ENCODE results near the gene SLC25A19. TPM values are rescaled to one million over a fixed set of nuclear protein-coding genes. Genes with fewer than 3 reads are reported as not detected.

Gene SLC25A19
- polyA plus RNA-seq, 1 experiment, result 3.5 TPM

GRCh38 chr17:75331671-75332070 is 42.4 kb upstream of the SLC25A19 start:
- POLR2A ChIA-PET, result interaction anchor here (1.1 kb wide), 1 partner anchor 61 kb away, joined by 3 read pairs; the partner anchor contains the start of gene MIF4GD
- H3K4me3 ChIP-seq (ENCODE audit: low read depth, low read length), result no peak overlapping the region
- CTCF ChIA-PET, result interaction anchor here (0.5 to 1.6 kb wide), 2 partner anchors 9 to 145 kb away, joined by 3 to 9 read pairs; no protein-coding TSS in a partner anchor
- no peak overlapping the region for H3K27ac ChIP-seq (ENCODE audit: low read depth, low read length)
- TF ChIP-seq CTCF (IDR thresholded peaks at IDR 0.05; ENCODE audit: low read depth, low read length), result no peak
- no peaks in the 10 kb centered on the region for H3K9me3 ChIP-seq (ENCODE audit: control insufficient read depth, insufficient read depth, low read length)
- H3K27me3 ChIP-seq (ENCODE audit: control insufficient read depth, insufficient read depth, low read length), result no peaks in the 10 kb centered on the region
- DNase-seq (ENCODE audit: low read depth, low spot score), result no peak

GRCh38 chr17:75327757-75328156 is 38.5 kb upstream of the SLC25A19 start:
- POLR2A ChIA-PET, result no interaction called here
- no peak for TF ChIP-seq CTCF (IDR thresholded peaks at IDR 0.05; ENCODE audit: low read depth, low read length)
- Histone ChIP-seq H3K9me3 (ENCODE audit: control insufficient read depth, insufficient read depth, low read length) (no peaks in the 10 kb centered on the region), H3K27me3 (ENCODE audit: control insufficient read depth, insufficient read depth, low read length) (no peaks in the 10 kb centered on the region), H3K27ac (ENCODE audit: low read depth, low read length) (no peak overlapping the region), H3K4me3 (ENCODE audit: low read depth, low read length) (no peak overlapping the region)
- CTCF ChIA-PET, result no interaction called here
- DNase-seq (ENCODE audit: low read depth, low spot score), result no peak

GRCh38 chr17:75326226-75326848 is 37.1 kb upstream of the SLC25A19 start:
- no peak for TF ChIP-seq CTCF (IDR thresholded peaks at IDR 0.05; ENCODE audit: low read depth, low read length)
- ChIA-PET POLR2A (interaction anchor here (1.1 kb wide), 1 partner anchor 80 kb away, joined by 3 read pairs; no protein-coding TSS in a partner anchor), CTCF (interaction anchor here (0.6 to 1.3 kb wide), 4 partner anchors 9 to 86 kb away, joined by 3 to 7 read pairs (median 4); partner anchors contain the start of gene GRB2)
- H3K27me3 ChIP-seq (ENCODE audit: control insufficient read depth, insufficient read depth, low read length), result no peaks in the 10 kb centered on the region
- no peak overlapping the region for H3K4me3 ChIP-seq (ENCODE audit: low read depth, low read length)
- H3K9me3 ChIP-seq (ENCODE audit: control insufficient read depth, insufficient read depth, low read length), result no peaks in the 10 kb centered on the region
- DNase-seq (ENCODE audit: low read depth, low spot score), result no peak
- H3K27ac ChIP-seq (ENCODE audit: low read depth, low read length), result peak overlapping the region; percentile 31

- POLR2A ChIA-PET, result no interaction called here
- CTCF ChIA-PET, result interaction anchor here (0.6 to 1.3 kb wide), 3 partner anchors 10 to 1203 kb away, joined by 3 to 6 read pairs (median 3); no protein-coding TSS in a partner anchor
- H3K4me3 ChIP-seq (ENCODE audit: low read depth, low read length), result no peak overlapping the region
- peak overlapping the region; percentile 31 for H3K27ac ChIP-seq (ENCODE audit: low read depth, low read length)
- H3K9me3 ChIP-seq (ENCODE audit: control insufficient read depth, insufficient read depth, low read length), result no peaks in the 10 kb centered on the region
- TF ChIP-seq CTCF (IDR thresholded peaks at IDR 0.05; ENCODE audit: low read depth, low read length), result no peak
- no peak for DNase-seq (ENCODE audit: low read depth, low spot score)
- H3K27me3 ChIP-seq (ENCODE audit: control insufficient read depth, insufficient read depth, low read length), result no peaks in the 10 kb centered on the region
Observed at GRCh38 chr17:75325827-75326225, 36.6 kb upstream of the SLC25A19 start.

DNA sequence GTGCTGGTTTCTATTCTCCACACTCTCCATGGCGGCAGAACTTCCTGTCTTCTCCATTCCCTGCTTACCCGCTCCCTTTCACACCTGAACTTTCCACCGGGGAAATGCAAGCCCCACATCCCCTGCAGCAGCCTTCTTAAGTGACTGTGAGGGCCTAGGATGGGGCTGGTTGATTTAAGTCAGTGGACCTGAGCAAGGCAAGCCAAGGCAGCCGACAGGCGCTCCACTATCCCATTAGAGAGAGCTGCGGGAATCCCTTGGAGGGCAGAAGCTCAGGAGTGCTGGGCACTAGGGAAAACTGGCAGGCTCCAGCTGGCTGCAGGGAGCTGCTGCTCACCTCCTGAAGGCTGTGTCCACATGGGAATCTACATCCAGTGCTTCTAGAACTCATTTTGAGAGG is 36.1 kb upstream of the SLC25A19 start:
- Histone ChIP-seq H3K27ac (ENCODE audit: low read depth, low read length) (no peak overlapping the region), H3K9me3 (ENCODE audit: control insufficient read depth, insufficient read depth, low read length) (no peaks in the 10 kb centered on the region), H3K4me3 (ENCODE audit: low read depth, low read length) (no peak overlapping the region), H3K27me3 (ENCODE audit: control insufficient read depth, insufficient read depth, low read length) (no peaks in the 10 kb centered on the region)
- ChIA-PET CTCF (interaction anchor here (0.6 to 1.3 kb wide), 2 partner anchors 12 to 1203 kb away, joined by 3 read pairs; no protein-coding TSS in a partner anchor), POLR2A (no interaction called here)
- TF ChIP-seq CTCF (IDR thresholded peaks at IDR 0.05; ENCODE audit: low read depth, low read length), result no peak
- no peak for DNase-seq (ENCODE audit: low read depth, low spot score)
